ENCODE measurements around the gene FAM90A26.
"Not testable (repeated sequence)": the region's sequence is repeated elsewhere in the genome, so short reads cannot be mapped to it uniquely, and the experiment has no call there.

Gene FAM90A26

GRCh38 chr4:9151809-9152179, 18.4 kb upstream of the FAM90A26 start:
- CTCF ChIA-PET, result interaction anchor here (1.2 kb wide), 1 partner anchor 26 kb away, joined by 3 read pairs; no protein-coding TSS in a partner anchor
- H3K4me3 ChIP-seq (ENCODE audit: low read depth, low read length), result peak overlapping the region; percentile 50
- TF ChIP-seq ZNF366 (tag by site-specific recombination; conservative IDR thresholded peaks at IDR 0.05), result 0 out of 2 replicates have a peak, but pooled peaks have one; percentile 19
- H3K4me1 ChIP-seq (ENCODE audit: control insufficient read depth, insufficient read depth, low read length); POLR2A ChIA-PET; H3K36me3 ChIP-seq (ENCODE audit: control insufficient read depth in 2 of 2, insufficient read depth in 1 of 2, low read length in 2 of 2); H3K9me3 ChIP-seq (ENCODE audit: control insufficient read depth, insufficient read depth, low read depth, low read length): not testable (repeated sequence)
- H3K27ac ChIP-seq (ENCODE audit: extremely low read depth, low read depth, low read length), result peak overlapping the region; percentile 24; the same call in 1 of the 2 replicates

- H3K36me3 ChIP-seq (ENCODE audit: control insufficient read depth in 2 of 2, insufficient read depth in 1 of 2, low read length in 2 of 2); H3K4me1 ChIP-seq (ENCODE audit: control insufficient read depth, insufficient read depth, low read length); H3K9me3 ChIP-seq (ENCODE audit: control insufficient read depth, insufficient read depth, low read depth, low read length); POLR2A ChIA-PET: not testable (repeated sequence)
- CTCF ChIA-PET, result interaction anchor here (1.2 kb wide), 1 partner anchor 27 kb away, joined by 3 read pairs; no protein-coding TSS in a partner anchor
- H3K27ac ChIP-seq (ENCODE audit: extremely low read depth, low read depth, low read length), result peak overlapping the region; percentile 24; the same call in 1 of the 2 replicates
- peak overlapping the region; percentile 50 for H3K4me3 ChIP-seq (ENCODE audit: low read depth, low read length)
- TF ChIP-seq ZXDB (tag by site-specific recombination; IDR thresholded peaks at IDR 0.05) (peak; percentile 43; the same call in 1 of the 2 replicates), SP3 (tag by site-specific recombination; IDR thresholded peaks at IDR 0.05) (peak; percentile 73), ZNF335 (tag by site-specific recombination; conservative IDR thresholded peaks at IDR 0.05) (peak; percentile 63), GLIS1 (tag by site-specific recombination; IDR thresholded peaks at IDR 0.05) (peak; percentile 56), KLF8 (tag by site-specific recombination; IDR thresholded peaks at IDR 0.05) (peak; percentile 64; the same call in 1 of the 2 replicates), ZFP69B (tag by site-specific recombination; IDR thresholded peaks at IDR 0.05) (peak; percentile 55; the same call in 1 of the 2 replicates), KLF9 (tag by site-specific recombination; IDR thresholded peaks at IDR 0.05; ENCODE audit: low read depth) (peak; percentile 39; the same call in 1 of the 2 replicates), SP2 (tag by site-specific recombination; IDR thresholded peaks at IDR 0.05) (peak; percentile 66), GLIS2 (tag by site-specific recombination; IDR thresholded peaks at IDR 0.05) (peak; percentile 84), ZBTB17 (tag by site-specific recombination; IDR thresholded peaks at IDR 0.05) (peak; percentile 59; the same call in 1 of the 2 replicates), ZBTB26 (tag by site-specific recombination; optimal IDR thresholded peaks at IDR 0.05) (peak; percentile 29), ZBTB20 (tag by site-specific recombination; IDR thresholded peaks at IDR 0.05) (peak; percentile 90), ZBTB48 (tag by site-specific recombination; IDR thresholded peaks at IDR 0.05) (peak; percentile 56; the same call in 1 of the 2 replicates)
- TF ChIP-seq, protein P1, sequence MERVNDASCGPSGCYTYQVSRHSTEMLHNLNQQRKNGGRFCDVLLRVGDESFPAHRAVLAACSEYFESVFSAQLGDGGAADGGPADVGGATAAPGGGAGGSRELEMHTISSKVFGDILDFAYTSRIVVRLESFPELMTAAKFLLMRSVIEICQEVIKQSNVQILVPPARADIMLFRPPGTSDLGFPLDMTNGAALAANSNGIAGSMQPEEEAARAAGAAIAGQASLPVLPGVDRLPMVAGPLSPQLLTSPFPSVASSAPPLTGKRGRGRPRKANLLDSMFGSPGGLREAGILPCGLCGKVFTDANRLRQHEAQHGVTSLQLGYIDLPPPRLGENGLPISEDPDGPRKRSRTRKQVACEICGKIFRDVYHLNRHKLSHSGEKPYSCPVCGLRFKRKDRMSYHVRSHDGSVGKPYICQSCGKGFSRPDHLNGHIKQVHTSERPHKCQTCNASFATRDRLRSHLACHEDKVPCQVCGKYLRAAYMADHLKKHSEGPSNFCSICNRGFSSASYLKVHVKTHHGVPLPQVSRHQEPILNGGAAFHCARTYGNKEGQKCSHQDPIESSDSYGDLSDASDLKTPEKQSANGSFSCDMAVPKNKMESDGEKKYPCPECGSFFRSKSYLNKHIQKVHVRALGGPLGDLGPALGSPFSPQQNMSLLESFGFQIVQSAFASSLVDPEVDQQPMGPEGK (tag by site-specific recombination; IDR thresholded peaks at IDR 0.05), result peak; percentile 80
Measured at GRCh38 chr4:9152180-9153007, 17.8 kb upstream of the FAM90A26 start.

- H3K9me3 ChIP-seq (ENCODE audit: control insufficient read depth, insufficient read depth, low read depth, low read length); H3K4me1 ChIP-seq (ENCODE audit: control insufficient read depth, insufficient read depth, low read length); POLR2A ChIA-PET; H3K36me3 ChIP-seq (ENCODE audit: control insufficient read depth in 2 of 2, insufficient read depth in 1 of 2, low read length in 2 of 2): not testable (repeated sequence)
- Histone ChIP-seq H3K27ac (ENCODE audit: extremely low read depth, low read depth, low read length) (peak overlapping the region; percentile 64; the same call in 1 of the 2 replicates), H3K4me3 (ENCODE audit: low read depth, low read length) (peak overlapping the region; percentile 58)
- CTCF ChIA-PET, result interaction anchor here (1.2 kb wide), 1 partner anchor 27 kb away, joined by 3 read pairs; no protein-coding TSS in a partner anchor
- TF ChIP-seq IKZF3 (tag by site-specific recombination; IDR thresholded peaks at IDR 0.05), result peak; percentile 69
- TF ChIP-seq KLF8 (tag by site-specific recombination; IDR thresholded peaks at IDR 0.05), result peak; percentile 49; the same call in 1 of the 2 replicates
- 0 out of 2 replicates have a peak, but pooled peaks have one; percentile 40 for TF ChIP-seq KLF1 (tag by site-specific recombination; IDR thresholded peaks at IDR 0.05)
- TF ChIP-seq GLIS2 (tag by site-specific recombination; IDR thresholded peaks at IDR 0.05), result 0 out of 2 replicates have a peak, but pooled peaks have one; percentile 70
- peak; percentile 71 for TF ChIP-seq KLF10 (tag by site-specific recombination; IDR thresholded peaks at IDR 0.05)
- TF ChIP-seq YY1 (tag by site-specific recombination; IDR thresholded peaks at IDR 0.05), result 0 out of 2 replicates have a peak, but pooled peaks have one; percentile 18
- peak; percentile 49 for TF ChIP-seq ZFHX2 (tag by site-specific recombination; conservative IDR thresholded peaks at IDR 0.05)
- peak; percentile 55; the same call in 1 of the 2 replicates for TF ChIP-seq SP3 (tag by site-specific recombination; IDR thresholded peaks at IDR 0.05)
- TF ChIP-seq, protein P1 (tag by site-specific recombination; IDR thresholded peaks at IDR 0.05), result 0 out of 2 replicates have a peak, but pooled peaks have one; percentile 35
- TF ChIP-seq, protein P2, sequence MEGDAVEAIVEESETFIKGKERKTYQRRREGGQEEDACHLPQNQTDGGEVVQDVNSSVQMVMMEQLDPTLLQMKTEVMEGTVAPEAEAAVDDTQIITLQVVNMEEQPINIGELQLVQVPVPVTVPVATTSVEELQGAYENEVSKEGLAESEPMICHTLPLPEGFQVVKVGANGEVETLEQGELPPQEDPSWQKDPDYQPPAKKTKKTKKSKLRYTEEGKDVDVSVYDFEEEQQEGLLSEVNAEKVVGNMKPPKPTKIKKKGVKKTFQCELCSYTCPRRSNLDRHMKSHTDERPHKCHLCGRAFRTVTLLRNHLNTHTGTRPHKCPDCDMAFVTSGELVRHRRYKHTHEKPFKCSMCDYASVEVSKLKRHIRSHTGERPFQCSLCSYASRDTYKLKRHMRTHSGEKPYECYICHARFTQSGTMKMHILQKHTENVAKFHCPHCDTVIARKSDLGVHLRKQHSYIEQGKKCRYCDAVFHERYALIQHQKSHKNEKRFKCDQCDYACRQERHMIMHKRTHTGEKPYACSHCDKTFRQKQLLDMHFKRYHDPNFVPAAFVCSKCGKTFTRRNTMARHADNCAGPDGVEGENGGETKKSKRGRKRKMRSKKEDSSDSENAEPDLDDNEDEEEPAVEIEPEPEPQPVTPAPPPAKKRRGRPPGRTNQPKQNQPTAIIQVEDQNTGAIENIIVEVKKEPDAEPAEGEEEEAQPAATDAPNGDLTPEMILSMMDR (tag by site-specific recombination; IDR thresholded peaks at IDR 0.05), result peak; percentile 9; the same call in 1 of the 2 replicates
- TF ChIP-seq KLF9 (tag by site-specific recombination; IDR thresholded peaks at IDR 0.05; ENCODE audit: low read depth), result peak; percentile 69
Measured at GRCh38 chr4:9153008-9153570, 17.1 kb upstream of the FAM90A26 start.
